Germinal center (tissue), 1 donor: ENCODE measurements around the gene NSMCE4A.
"Not testable (repeated sequence)": the region's sequence is repeated elsewhere in the genome, so short reads cannot be mapped to it uniquely, and the experiment has no call there.

Source experiments
- DNase-seq: peaks from one replicate; pipeline ENCODE4 v3.0.0; 2012; ENCODE audit warnings: mixed read lengths, low spot score

Gene NSMCE4A

DNA sequence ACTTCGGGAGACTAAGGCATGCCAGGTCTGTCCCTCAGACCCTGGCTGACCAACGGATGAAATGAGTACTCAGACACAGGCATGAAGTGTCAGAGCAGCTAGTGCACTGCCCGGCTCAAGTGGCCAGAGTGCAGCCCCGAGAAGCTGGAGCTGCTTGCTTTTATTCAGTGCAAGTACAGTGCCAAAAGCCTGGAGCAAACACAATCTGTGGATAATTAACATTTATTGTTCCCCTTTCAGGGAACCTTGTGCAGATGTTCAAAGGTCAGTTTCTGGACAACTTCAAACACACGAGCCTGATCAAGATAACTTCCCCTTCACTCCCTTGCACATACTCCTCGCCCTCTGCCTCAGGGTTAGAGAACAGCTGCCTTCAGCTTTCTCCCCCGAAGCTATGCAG lies 39.3 kb downstream of the NSMCE4A start:
- no peak for DNase-seq

DNA sequence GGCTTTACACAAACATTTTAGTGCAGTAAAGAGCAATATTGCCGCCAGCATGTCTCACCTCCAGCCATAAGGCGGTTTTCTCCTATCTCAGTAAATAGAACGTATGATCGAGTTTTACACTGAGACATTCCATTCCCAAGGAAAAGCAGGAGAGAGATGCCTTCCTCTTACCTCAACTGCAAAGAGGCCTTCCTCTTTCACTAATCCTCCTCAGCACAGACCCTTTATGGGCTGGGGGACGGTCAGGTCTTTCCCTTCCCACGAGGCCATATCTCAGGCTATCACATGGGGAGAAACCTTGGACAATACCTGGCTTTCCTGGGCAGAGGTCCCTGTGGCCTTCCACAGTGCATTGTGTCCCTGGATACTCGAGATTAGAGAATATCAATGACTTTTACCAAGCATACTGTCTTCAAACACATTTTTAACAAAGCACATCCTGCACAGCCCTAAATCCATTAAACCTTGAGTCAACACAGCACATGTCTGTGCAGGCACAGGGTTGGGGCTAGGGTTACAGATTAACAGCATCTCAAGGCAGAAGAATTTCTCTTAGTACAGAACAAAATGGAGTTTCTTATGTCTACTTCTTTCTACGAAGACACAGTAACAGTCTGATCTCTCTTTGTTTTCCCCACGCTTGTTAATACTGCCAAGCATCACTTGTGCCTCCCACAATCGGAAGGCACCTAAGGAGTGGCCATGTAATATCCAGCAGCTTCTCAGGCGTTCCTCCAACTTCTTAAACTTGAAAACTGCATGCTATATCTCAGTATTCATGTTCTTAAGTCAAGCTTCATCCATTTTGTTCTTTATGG lies 44.5 kb downstream of the NSMCE4A start:
- DNase-seq = not testable (repeated sequence)

DNA sequence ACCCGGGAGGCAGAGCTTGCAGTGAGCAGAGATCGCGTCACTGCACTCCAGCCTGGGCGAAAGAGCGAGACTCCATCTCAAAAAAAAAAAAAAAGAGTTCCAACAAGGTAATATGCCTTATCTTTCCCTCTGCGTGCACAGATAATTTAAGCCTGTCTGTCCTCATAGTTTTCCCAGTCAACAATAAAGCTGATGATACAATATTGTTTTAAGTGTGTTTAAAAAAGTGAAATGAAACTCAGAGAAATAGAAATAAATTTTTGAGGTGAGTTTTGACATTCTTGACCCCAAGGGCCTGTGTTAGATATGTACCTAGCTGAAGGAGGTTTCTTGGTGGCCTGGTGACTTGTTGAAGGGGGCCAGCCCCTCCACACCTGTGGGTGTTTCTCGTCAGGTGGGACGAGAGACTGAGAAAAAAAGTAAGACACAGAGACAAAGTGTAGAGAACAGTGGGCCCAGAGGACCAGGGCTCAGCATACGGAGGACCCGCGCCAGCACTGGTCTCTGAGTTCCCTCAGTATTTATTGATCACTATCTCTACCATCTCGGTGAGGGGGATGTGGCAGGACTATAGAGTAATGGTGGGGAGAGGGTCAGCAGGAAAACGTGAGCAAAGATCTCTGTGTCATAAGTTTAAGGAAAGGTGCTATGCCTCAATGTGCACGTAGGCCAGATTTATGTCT lies 45.3 kb downstream of the NSMCE4A start:
- DNase-seq = not testable (repeated sequence)

DNA sequence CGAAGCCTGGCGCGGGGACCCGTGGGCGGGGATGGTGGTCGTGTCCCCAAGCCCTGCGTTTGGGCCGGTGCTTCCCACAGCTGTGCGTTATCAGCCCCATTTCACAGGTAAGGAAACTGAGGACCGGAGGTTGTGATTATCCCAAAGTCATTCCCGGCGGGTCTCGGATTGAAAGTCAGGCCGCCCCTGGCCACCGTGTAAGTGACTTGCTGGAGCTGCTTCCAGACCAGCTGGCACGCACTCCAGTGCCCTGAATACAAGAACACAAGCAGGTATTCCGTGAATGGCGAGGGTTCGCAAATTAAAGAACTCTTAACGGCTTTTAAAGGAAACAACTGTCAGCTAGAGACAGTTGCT lies 46.5 kb downstream of the NSMCE4A start:
- DNase-seq = no peak

DNA sequence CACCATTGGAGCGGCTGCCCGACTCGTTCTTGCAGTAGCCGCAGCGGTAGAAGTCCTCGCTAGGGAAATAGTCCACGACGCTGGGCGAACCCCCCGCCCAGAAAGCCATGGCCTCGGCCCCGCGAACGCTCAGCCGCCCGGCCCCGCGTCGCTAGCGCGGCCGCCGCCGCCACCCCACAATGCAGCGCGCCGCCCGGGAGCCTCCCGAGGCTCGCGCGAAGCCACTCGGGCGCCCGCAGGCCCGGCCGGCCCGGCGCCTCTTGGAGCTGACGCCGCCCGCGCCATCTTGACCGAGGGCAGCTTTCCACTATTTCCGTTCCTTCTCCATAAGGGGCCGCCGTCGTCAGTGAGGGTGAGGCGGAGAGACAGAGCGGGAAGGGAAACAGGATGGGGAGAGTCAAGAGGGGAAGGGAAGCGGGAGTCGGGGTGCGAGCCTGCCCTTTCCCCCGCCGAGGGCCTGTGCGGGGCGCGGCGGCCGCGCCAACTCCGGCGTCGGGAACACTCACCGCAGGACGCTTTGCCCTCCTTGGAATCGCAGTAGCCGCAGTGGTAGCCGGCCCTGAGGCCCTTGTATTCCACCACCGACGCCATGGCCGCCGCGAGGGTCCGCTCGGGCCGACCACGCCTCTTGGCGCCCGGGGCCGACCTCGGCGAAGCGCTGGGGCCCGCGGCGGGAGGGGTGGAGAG lies 47.0 kb downstream of the NSMCE4A start, which contains the start of gene ATE1:
ATE1 (minus strand) TSS at position 191 of the 687 bp plus-strand sequence; CDS start at position 109, 82 bp downstream.
- peak; percentile 88 for DNase-seq

DNA sequence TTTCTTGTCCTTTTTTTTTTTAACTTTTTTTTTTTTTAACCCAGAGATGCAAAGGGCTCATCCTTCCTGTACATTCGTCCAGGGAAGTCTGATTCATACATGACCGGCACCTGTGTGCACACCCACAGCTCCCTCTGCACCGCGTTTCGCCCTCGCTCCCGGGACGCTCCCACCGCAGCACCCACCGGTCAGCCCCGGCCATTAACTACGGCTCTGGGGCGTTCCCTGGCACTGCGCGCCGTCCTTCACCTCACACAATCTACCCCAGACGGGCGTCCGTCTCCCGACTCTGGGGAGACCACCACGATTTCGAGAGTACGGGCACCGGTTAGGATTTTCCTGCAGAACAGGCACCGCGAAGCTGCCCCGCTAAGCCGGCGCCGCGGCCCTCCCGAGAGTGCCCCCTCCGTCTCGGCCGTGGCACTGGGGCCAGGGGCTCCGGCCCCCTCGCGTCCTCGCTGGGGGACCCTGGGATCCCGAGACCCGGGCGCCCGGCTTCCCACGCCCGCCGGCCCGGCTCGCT lies 47.6 kb downstream of the NSMCE4A start:
- peak; percentile 43 for DNase-seq

DNA sequence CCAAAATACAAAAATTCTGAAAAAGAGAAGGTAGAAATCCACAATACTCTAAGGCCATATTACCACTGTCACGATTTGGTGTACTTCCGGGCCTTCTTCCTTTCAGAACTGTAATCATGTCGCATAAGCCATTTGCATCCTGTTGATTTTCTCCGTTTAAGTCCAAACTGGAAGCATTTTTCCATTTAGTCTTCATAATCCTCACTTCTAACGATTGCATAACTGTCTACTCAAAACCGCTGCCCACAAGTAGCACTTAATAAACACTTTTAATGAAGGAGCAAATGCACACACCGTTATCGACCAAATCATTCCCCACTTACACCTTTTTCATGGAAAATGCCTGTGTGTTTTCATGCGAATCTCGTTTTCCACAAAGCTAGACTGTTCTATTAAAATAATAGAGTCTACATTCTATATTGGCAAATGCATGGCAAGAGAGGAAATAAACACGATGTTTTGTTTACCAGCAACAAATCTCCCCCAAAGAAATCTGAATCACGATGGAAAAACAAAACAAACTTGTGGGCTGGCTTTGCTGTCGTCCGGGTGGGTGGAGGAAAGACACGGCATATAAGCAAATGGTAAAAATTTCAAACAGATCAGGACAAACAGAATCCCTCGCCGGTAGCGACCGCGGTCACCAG lies 48.2 kb downstream of the NSMCE4A start:
- peak; percentile 48 for DNase-seq

DNA sequence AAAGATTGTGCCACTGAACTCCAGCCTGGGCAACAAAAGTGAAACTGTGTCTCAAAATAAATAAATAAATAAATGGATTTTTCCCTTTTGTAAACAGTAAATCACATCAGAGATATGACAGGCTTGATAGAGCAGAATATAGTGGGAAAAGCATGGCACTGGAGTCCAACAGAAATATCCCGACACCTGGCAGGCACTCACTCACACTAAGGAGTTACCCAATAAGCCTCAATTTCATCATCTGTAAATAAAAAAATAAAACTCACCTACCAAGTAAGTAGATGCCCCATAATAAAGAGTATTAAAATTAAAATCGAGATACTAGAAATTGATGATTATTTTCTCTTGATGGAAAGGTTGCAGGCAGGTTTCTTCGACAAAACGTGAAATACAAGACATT lies 48.9 kb downstream of the NSMCE4A start:
- no peak for DNase-seq

DNA sequence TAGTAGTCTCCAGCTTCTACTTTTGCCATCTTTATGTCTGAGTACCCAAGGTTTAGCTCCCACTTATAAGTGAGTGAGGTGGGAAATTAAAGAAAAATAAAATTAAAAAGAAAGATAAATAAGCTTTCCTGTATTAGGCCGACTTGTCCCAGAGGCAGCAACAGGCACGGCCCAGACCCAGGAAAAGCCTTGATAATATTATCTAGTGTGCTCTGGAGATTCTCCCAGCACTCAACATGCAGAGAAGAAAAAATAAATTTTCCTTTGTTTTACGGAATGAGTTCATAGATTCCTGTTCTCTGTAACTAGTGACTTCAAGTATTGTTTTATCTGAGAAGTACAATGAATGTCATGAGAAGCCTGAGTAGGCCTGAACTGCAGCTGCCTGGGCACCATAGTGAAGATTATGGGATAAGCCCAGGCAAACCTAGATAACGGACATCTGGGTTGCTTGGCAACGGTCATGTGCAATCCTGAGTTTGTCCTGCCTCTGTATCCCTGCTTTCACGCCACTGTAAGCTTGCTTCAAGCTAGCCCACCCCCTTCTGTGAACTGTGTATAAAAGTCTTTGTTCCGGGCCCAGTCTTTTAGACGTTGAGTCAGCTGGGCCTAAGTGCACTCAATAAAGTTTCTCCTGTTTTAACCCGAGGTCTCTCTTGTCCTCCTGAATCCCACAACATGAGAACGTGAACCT lies 53.6 kb downstream of the NSMCE4A start:
- no peak for DNase-seq

DNA sequence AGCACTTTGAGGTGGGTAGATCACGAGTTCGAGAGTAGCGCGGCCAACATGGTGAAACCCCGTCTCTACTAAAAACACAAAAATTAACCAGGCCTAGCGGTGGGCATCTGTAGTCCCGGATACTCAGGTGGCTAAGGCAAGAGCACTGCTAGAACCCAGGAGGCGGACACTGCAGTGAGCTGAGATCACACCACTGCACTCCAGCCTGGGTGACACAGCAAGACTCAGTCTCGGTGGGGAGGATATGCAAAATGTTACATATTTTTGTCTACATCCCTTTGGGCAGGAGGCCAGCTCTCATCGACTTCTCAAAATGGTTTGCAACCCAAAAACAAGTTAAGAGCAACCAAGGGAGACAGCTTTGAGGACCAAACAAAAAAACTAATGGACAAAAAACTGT lies 55.4 kb downstream of the NSMCE4A start:
- peak; percentile 30 for DNase-seq

DNA sequence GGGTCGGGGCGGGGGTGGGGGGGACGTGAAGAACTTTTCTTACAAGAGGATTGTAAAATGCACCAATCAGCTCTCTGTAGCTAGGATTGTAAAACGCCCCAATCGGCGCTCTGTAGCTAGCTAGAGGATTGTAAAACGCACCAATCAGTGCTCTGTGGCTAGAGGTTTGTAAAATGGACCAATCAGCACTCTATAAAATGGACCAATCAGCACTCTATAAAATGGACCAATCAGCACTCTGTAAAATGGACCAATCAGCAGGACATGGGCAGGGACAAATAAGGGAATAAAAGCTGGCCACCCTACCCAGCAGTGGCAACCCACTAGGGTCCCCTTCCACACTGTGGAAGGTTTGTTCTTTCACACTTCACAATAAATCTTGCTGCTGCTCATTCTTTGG lies 56.2 kb downstream of the NSMCE4A start:
- DNase-seq = not testable (repeated sequence)

DNA sequence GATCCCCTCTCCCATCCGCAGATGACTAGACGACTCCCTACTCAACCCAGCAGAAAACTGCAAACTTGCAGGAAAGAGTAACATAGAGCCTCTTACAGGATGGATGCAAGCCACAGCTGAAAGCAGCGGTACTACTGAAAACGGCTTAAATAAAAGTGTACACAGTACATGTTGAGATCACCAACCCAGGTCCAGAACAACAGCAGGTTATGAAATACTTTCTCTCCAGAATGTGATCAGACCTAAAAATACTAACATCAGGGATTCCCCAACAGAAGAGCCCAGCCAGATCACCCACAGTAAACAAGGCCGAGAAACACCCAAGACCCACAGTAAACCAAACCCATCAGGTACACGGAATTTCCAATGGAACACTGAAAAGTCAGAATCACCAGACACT lies 60.4 kb downstream of the NSMCE4A start:
- no peak for DNase-seq

DNA sequence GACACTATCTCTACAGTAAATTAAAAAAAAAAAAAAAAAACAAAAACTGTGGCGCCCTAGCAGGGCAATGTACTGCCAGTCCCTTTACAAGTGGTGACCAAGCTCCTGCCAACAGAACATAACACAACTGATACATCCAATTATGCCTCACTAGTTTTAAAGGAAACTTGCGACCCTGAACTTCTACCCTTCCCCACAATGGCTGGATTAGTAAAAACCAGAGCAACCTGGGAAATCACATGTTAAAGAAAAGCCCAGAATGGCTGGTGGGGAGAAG lies 63.7 kb downstream of the NSMCE4A start:
- no peak for DNase-seq

DNA sequence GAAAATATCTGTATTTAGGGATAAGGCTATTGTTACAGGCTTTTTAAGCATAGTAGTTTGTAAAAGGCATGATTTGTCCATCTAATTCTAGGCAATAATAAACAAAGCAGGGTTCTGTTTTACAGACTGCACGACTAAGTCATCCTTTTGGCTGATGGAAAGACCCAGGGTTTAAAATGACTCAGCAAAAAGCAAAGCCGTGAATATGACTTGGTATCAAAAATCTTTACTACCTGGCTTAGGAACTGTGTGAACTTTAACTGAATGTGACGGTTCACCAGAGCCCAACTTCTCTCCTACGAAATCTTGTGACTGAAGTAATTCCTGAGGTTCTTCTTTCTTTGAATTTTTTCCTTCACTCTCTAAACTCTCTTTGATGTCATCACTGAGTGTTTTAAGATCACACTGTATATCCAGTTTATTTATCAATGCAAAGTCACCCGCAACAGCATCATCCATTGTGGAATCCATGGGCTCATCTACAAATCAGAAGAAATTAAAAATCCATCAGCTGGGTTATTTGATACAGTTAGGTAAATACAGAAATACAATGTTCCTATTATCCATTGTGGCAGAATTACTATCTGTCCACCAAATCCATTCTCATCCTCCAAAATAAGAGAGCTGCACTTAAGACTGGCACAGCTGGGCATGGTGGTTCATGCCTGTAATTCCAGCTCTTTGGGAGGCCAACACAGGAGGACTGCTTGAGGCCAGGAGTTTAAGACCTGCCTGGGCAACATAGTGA lies 64.2 kb downstream of the NSMCE4A start:
- no peak for DNase-seq
